GM21786 (cell line): Measurements from ENCODE around the gene OR11H12.
"Not testable (repeated sequence)": the region's sequence is repeated elsewhere in the genome, so short reads cannot be mapped to it uniquely, and the experiment has no call there.

Experiments used
- ATAC-seq: cut with Tn5 transposase; IDR thresholded peaks from one replicate; pipeline ENCODE4 v1.9.1; 2021; ENCODE audit not compliant: unreplicated experiment

OR11H12 gene, protein sequence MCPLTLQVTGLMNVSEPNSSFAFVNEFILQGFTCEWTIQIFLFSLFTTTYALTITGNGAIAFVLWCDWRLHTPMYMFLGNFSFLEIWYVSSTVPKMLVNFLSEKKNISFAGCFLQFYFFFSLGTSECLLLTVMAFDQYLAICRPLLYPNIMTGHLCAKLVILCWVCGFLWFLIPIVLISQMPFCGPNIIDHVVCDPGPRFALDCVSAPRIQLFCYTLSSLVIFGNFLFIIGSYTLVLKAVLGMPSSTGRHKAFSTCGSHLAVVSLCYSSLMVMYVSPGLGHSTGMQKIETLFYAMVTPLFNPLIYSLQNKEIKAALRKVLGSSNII

DNA sequence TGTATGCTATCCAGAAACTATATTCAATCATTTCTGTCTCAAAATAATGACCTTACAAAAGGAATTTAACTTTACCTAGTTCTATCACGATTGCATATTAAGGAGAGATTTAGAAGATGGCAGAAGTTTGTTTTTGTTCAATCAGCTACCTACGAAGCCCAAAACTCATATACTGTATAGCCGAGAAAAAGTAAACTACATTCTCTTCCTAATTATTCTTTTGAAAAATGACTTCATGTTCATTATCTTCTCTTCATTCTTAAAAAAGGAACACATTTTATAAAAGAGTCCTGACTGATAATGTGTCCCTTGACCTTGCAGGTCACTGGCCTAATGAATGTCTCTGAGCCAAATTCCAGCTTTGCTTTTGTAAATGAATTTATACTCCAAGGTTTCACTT is at the start of gene OR11H12:
OR11H12 (plus strand) TSS at position 301 of the 400 bp plus-strand sequence; CDS start at position 301, 0 bp downstream.
- not testable (repeated sequence) for ATAC-seq

GRCh38 chr14:18582908-18583307 is 18.0 kb upstream of the OR11H12 start:
- not testable (repeated sequence) for ATAC-seq

GRCh38 chr14:18626610-18627213 is 25.8 kb downstream of the OR11H12 start:
- not testable (repeated sequence) for ATAC-seq

- not testable (repeated sequence) for ATAC-seq
These were observed 35.1 kb downstream of the OR11H12 start for GRCh38 chr14:18636066-18636465.

GRCh38 chr14:18638032-18638431 is 37.1 kb downstream of the OR11H12 start:
- not testable (repeated sequence) for ATAC-seq

DNA sequence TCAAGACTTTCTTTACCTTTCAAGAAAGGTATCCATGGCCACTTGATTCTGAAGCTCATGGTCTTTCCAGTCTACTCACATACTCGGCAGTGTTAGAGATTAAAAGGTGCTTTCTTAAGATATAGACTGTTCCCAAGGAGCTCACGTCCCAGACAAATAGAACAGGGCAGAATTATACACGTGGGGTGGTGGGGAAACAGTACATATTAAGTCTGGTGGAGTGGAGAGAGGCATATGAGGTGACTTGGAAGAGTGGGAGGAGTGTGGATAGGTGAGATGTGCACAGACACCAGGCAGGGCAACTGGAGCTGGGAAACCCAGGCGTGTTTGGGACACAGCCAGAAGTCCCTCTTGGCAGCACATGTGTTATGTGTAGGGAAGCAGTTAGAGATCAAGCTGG is 37.9 kb downstream of the OR11H12 start:
- ATAC-seq = not testable (repeated sequence)

DNA sequence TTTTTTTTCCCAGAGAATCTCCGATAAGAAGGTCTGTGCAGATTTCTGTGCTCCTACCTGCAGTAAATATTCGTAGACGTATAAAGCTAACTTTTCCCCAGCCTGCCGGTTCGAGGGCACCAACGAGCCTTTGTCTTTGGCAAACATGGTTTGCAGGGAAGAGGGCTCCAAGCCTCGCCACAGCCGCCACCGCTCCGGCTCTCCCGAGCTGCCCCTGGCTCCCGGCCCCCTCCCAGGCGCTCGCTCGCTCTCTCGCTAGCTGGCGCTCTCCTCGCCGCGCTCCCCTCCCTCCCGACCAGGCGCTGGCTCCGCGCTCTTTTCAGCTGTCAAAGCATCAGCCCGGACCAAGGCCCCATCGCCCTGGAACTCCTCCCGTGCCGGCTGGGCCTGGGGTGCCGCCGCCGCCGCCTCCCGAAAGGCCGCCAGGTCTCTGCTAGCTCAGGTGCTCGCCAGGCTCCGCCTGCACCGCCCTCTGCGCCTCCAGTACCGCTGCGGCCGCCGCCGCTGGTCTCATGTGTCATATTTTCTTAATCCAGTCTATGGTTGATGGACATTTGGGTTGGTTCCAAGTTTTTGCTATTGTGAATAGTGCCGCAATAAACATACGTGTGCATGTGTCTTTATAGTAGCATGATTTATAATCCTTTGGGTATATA is 45.3 kb downstream of the OR11H12 start:
- ATAC-seq = not testable (repeated sequence)
